HL-60 (cell line): Measurements from ENCODE around the gene TRIM67.

ENCODE experiments used
- POLR2AphosphoS5 ChIP-seq: IDR thresholded peaks from 2 replicates; pipeline ENCODE4 v1.6.1; 2012; ENCODE audit warnings: low read depth
- TF ChIP-seq, protein P1 (sequence below): IDR thresholded peaks from one replicate; pipeline ENCODE4 v1.5.1; 2011; ENCODE audit warnings: low read length, control low read depth, inconsistent platforms; ENCODE audit not compliant: insufficient read depth

- TF ChIP-seq, protein P1, sequence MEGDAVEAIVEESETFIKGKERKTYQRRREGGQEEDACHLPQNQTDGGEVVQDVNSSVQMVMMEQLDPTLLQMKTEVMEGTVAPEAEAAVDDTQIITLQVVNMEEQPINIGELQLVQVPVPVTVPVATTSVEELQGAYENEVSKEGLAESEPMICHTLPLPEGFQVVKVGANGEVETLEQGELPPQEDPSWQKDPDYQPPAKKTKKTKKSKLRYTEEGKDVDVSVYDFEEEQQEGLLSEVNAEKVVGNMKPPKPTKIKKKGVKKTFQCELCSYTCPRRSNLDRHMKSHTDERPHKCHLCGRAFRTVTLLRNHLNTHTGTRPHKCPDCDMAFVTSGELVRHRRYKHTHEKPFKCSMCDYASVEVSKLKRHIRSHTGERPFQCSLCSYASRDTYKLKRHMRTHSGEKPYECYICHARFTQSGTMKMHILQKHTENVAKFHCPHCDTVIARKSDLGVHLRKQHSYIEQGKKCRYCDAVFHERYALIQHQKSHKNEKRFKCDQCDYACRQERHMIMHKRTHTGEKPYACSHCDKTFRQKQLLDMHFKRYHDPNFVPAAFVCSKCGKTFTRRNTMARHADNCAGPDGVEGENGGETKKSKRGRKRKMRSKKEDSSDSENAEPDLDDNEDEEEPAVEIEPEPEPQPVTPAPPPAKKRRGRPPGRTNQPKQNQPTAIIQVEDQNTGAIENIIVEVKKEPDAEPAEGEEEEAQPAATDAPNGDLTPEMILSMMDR: no peak
- no peak for TF ChIP-seq POLR2AphosphoS5
These were observed 103.5 kb downstream of the TRIM67 start for GRCh38 chr1:231265379-231265778.
